Fibroblast of lung (primary cell): ENCODE results near the gene WFIKKN1.

Experiments used
- CTCF ChIP-seq, 2 donors: IDR thresholded peaks in 1 of 2; conservative IDR thresholded peaks in 1 of 2; 1 replicate in 1 of 2; 2 replicates in 1 of 2; pipeline ENCODE4 v1.5.1; 2011 to 2012; ENCODE audit warnings: low read length in 2 of 2, control low read depth in 1 of 2, inconsistent platforms in 1 of 2, low read depth in 1 of 2, mild to moderate bottlenecking in 1 of 2
- EZH2 ChIP-seq: IDR thresholded peaks from 2 replicates; pipeline ENCODE4 v1.5.1; 2012; ENCODE audit warnings: low read length, control low read depth, mild to moderate bottlenecking; ENCODE audit errors: missing control alignments

- TF ChIP-seq CTCF (conservative IDR thresholded peaks at IDR 0.05 in 1 of 2, IDR thresholded peaks at IDR 0.05 in 1 of 2; ENCODE audit: low read depth in 1 of 2, low read length in 2 of 2), result no peak
- no peak for TF ChIP-seq EZH2
Observed at GRCh38 chr16:648781-649589, 18.2 kb downstream of the WFIKKN1 start, which contains the start of gene WDR90.
